ENCODE data around the gene OR2T2.
"Not testable (repeated sequence)": the region's sequence is repeated elsewhere in the genome, so short reads cannot be mapped to it uniquely, and the experiment has no call there.

The OR2T2 gene

GRCh38 chr1:248450466-248451145 lies 5.2 kb downstream of the OR2T2 start:
- DNase-seq (ENCODE audit: low spot score), result not testable (repeated sequence)

- not testable (repeated sequence) for DNase-seq (ENCODE audit: low spot score)
Measured at GRCh38 chr1:248453619-248454018, 8.2 kb downstream of the OR2T2 start.

GRCh38 chr1:248455045-248455444 lies 9.6 kb downstream of the OR2T2 start:
- not testable (repeated sequence) for DNase-seq (ENCODE audit: low spot score)

- DNase-seq (ENCODE audit: low spot score), result not testable (repeated sequence)
Measured at GRCh38 chr1:248456635-248457034, 11.2 kb downstream of the OR2T2 start.

GRCh38 chr1:248459117-248459516 lies 13.7 kb downstream of the OR2T2 start:
- not testable (repeated sequence) for DNase-seq (ENCODE audit: low spot score)

GRCh38 chr1:248471154-248471553 lies 25.7 kb downstream of the OR2T2 start:
- no peak for DNase-seq (ENCODE audit: low spot score)

- DNase-seq (ENCODE audit: low spot score), result not testable (repeated sequence)
Measured at GRCh38 chr1:248472111-248472510, 26.7 kb downstream of the OR2T2 start.

- not testable (repeated sequence) for DNase-seq (ENCODE audit: low spot score)
Measured at GRCh38 chr1:248473051-248473450, 27.6 kb downstream of the OR2T2 start, which contains the start of gene OR2T3. Gene OR2T3 (plus strand): TSS chr1:248473351. CDS start chr1:248473351, 0 bp downstream.

- not testable (repeated sequence) for DNase-seq (ENCODE audit: low spot score)
Measured at GRCh38 chr1:248475660-248476059, 30.2 kb downstream of the OR2T2 start.

GRCh38 chr1:248481686-248482579 lies 36.5 kb downstream of the OR2T2 start:
- DNase-seq (ENCODE audit: low spot score), result not testable (repeated sequence)

GRCh38 chr1:248488289-248488688 lies 42.9 kb downstream of the OR2T2 start, which contains the start of gene OR2T5:
Gene OR2T5 (plus strand): TSS chr1:248488589. CDS start chr1:248488589, 0 bp downstream.
- DNase-seq (ENCODE audit: low spot score), result not testable (repeated sequence)

GRCh38 chr1:248496661-248497060 lies 51.2 kb downstream of the OR2T2 start:
- DNase-seq (ENCODE audit: low spot score), result not testable (repeated sequence)

GRCh38 chr1:248500305-248501035 lies 55.0 kb downstream of the OR2T2 start:
- not testable (repeated sequence) for DNase-seq (ENCODE audit: low spot score)
